Measurements from ENCODE around the gene COL24A1. TPM values are rescaled to one million over a fixed set of nuclear protein-coding genes. Genes with fewer than 3 reads are reported as not detected.
A peak's percentile ranks its signal among the peaks of the same experiment; 100 is the strongest.

Gene COL24A1
- total RNA-seq, 1 experiment from 2014 or later, result 1.1 TPM

- ChIA-PET POLR2A (no interaction called here), CTCF (interaction anchor here (1.5 kb wide), 1 partner anchor 9 kb away, joined by 5 read pairs; no protein-coding TSS in a partner anchor)
- no peaks in the 10 kb centered on the region for H3K27me3 Mint-ChIP-seq (ENCODE audit: low read depth)
- peaks cover 17% of the 10 kb centered on the region for H3K36me3 Mint-ChIP-seq
- peaks cover 5% of the 10 kb centered on the region; the same call in 1 of the 2 replicates for H3K9me3 Mint-ChIP-seq
- H3K27ac Mint-ChIP-seq, result peak overlapping the region; percentile 47; the same call in 1 of the 2 replicates
- H3K4me3 Mint-ChIP-seq, result no peak overlapping the region
- DNase-seq (ENCODE audit: low spot score) (no peak), ATAC-seq (no peak)
- no peaks in the 10 kb centered on the region for H3K4me1 Mint-ChIP-seq
- TF ChIP-seq PRDM15 (CRISPR knock-in tag; IDR thresholded peaks at IDR 0.05) (no peak), ATF2 (CRISPR knock-in tag; IDR thresholded peaks at IDR 0.05; ENCODE audit: borderline replicate concordance, low read depth) (no peak), HMGA2 (CRISPR knock-in tag; IDR thresholded peaks at IDR 0.05) (no peak), TP53 (CRISPR knock-in tag; IDR thresholded peaks at IDR 0.05) (no peak), FOXK1 (CRISPR knock-in tag; IDR thresholded peaks at IDR 0.05) (no peak), ATF6 (CRISPR knock-in tag; IDR thresholded peaks at IDR 0.05) (no peak), MXD4 (CRISPR knock-in tag; IDR thresholded peaks at IDR 0.05; ENCODE audit: borderline replicate concordance) (no peak), NR3C1 (CRISPR knock-in tag; conservative IDR thresholded peaks at IDR 0.05; ENCODE audit: low read depth) (no peak), ETV6 (CRISPR knock-in tag; IDR thresholded peaks at IDR 0.05) (no peak), NFE2L1 (CRISPR knock-in tag; IDR thresholded peaks at IDR 0.05) (no peak), JAZF1 (CRISPR knock-in tag; IDR thresholded peaks at IDR 0.05) (no peak)
- TF ChIP-seq, protein P1, sequence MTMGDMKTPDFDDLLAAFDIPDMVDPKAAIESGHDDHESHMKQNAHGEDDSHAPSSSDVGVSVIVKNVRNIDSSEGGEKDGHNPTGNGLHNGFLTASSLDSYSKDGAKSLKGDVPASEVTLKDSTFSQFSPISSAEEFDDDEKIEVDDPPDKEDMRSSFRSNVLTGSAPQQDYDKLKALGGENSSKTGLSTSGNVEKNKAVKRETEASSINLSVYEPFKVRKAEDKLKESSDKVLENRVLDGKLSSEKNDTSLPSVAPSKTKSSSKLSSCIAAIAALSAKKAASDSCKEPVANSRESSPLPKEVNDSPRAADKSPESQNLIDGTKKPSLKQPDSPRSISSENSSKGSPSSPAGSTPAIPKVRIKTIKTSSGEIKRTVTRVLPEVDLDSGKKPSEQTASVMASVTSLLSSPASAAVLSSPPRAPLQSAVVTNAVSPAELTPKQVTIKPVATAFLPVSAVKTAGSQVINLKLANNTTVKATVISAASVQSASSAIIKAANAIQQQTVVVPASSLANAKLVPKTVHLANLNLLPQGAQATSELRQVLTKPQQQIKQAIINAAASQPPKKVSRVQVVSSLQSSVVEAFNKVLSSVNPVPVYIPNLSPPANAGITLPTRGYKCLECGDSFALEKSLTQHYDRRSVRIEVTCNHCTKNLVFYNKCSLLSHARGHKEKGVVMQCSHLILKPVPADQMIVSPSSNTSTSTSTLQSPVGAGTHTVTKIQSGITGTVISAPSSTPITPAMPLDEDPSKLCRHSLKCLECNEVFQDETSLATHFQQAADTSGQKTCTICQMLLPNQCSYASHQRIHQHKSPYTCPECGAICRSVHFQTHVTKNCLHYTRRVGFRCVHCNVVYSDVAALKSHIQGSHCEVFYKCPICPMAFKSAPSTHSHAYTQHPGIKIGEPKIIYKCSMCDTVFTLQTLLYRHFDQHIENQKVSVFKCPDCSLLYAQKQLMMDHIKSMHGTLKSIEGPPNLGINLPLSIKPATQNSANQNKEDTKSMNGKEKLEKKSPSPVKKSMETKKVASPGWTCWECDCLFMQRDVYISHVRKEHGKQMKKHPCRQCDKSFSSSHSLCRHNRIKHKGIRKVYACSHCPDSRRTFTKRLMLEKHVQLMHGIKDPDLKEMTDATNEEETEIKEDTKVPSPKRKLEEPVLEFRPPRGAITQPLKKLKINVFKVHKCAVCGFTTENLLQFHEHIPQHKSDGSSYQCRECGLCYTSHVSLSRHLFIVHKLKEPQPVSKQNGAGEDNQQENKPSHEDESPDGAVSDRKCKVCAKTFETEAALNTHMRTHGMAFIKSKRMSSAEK (CRISPR knock-in tag; IDR thresholded peaks at IDR 0.05; ENCODE audit: borderline replicate concordance), result no peak
- TF ChIP-seq, protein P2, sequence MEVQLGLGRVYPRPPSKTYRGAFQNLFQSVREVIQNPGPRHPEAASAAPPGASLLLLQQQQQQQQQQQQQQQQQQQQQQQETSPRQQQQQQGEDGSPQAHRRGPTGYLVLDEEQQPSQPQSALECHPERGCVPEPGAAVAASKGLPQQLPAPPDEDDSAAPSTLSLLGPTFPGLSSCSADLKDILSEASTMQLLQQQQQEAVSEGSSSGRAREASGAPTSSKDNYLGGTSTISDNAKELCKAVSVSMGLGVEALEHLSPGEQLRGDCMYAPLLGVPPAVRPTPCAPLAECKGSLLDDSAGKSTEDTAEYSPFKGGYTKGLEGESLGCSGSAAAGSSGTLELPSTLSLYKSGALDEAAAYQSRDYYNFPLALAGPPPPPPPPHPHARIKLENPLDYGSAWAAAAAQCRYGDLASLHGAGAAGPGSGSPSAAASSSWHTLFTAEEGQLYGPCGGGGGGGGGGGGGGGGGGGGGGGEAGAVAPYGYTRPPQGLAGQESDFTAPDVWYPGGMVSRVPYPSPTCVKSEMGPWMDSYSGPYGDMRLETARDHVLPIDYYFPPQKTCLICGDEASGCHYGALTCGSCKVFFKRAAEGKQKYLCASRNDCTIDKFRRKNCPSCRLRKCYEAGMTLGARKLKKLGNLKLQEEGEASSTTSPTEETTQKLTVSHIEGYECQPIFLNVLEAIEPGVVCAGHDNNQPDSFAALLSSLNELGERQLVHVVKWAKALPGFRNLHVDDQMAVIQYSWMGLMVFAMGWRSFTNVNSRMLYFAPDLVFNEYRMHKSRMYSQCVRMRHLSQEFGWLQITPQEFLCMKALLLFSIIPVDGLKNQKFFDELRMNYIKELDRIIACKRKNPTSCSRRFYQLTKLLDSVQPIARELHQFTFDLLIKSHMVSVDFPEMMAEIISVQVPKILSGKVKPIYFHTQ (CRISPR knock-in tag; IDR thresholded peaks at IDR 0.05), result no peak
- TF ChIP-seq, protein P3, sequence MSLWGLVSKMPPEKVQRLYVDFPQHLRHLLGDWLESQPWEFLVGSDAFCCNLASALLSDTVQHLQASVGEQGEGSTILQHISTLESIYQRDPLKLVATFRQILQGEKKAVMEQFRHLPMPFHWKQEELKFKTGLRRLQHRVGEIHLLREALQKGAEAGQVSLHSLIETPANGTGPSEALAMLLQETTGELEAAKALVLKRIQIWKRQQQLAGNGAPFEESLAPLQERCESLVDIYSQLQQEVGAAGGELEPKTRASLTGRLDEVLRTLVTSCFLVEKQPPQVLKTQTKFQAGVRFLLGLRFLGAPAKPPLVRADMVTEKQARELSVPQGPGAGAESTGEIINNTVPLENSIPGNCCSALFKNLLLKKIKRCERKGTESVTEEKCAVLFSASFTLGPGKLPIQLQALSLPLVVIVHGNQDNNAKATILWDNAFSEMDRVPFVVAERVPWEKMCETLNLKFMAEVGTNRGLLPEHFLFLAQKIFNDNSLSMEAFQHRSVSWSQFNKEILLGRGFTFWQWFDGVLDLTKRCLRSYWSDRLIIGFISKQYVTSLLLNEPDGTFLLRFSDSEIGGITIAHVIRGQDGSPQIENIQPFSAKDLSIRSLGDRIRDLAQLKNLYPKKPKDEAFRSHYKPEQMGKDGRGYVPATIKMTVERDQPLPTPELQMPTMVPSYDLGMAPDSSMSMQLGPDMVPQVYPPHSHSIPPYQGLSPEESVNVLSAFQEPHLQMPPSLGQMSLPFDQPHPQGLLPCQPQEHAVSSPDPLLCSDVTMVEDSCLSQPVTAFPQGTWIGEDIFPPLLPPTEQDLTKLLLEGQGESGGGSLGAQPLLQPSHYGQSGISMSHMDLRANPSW (CRISPR knock-in tag; conservative IDR thresholded peaks at IDR 0.05; ENCODE audit: low read depth), result no peak
- TF ChIP-seq, protein P4, sequence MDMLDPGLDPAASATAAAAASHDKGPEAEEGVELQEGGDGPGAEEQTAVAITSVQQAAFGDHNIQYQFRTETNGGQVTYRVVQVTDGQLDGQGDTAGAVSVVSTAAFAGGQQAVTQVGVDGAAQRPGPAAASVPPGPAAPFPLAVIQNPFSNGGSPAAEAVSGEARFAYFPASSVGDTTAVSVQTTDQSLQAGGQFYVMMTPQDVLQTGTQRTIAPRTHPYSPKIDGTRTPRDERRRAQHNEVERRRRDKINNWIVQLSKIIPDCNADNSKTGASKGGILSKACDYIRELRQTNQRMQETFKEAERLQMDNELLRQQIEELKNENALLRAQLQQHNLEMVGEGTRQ (CRISPR knock-in tag; IDR thresholded peaks at IDR 0.05), result no peak
Measured at GRCh38 chr1:85683292-85684025, 473.1 kb downstream of the COL24A1 start.
